C4-2B (cell line): Measurements from ENCODE around the gene BLVRB.
"Not testable (repeated sequence)": the region's sequence is repeated elsewhere in the genome, so short reads cannot be mapped to it uniquely, and the experiment has no call there.

ENCODE experiments used
- ZFX ChIP-seq: fragments of 450-650 bp; IDR thresholded peaks from 2 replicates; pipeline ENCODE4 v1.6.1; 2017
- TF ChIP-seq, protein P1 (sequence below): fragments of 450-650 bp; conservative IDR thresholded peaks from 2 replicates; pipeline ENCODE4 v1.5.1; 2017; ENCODE audit warnings: mild to moderate bottlenecking

DNA sequence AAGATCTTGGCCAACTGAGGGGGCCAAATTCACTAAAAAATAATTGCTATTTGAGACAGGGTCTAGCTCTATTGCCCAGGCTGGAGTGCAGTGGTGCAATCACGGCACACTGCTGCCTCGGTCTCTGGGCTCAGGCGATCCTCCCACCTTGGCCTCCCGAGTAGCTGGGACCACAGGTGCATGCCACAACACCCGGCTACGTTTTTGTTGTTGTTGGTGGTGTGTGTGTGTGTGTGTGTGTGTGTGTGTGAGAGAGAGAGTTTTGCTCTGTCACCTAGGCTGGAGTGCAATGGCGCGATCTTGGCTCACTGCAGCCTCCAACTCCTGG is 57.0 kb downstream of the BLVRB start:
- TF ChIP-seq, protein P1, sequence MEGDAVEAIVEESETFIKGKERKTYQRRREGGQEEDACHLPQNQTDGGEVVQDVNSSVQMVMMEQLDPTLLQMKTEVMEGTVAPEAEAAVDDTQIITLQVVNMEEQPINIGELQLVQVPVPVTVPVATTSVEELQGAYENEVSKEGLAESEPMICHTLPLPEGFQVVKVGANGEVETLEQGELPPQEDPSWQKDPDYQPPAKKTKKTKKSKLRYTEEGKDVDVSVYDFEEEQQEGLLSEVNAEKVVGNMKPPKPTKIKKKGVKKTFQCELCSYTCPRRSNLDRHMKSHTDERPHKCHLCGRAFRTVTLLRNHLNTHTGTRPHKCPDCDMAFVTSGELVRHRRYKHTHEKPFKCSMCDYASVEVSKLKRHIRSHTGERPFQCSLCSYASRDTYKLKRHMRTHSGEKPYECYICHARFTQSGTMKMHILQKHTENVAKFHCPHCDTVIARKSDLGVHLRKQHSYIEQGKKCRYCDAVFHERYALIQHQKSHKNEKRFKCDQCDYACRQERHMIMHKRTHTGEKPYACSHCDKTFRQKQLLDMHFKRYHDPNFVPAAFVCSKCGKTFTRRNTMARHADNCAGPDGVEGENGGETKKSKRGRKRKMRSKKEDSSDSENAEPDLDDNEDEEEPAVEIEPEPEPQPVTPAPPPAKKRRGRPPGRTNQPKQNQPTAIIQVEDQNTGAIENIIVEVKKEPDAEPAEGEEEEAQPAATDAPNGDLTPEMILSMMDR: not testable (repeated sequence)
- TF ChIP-seq ZFX: not testable (repeated sequence)
